Measurements from ENCODE around the gene ATP9B. TPM values are rescaled to one million over a fixed set of nuclear protein-coding genes. Genes with fewer than 3 reads are reported as not detected.

The ATP9B gene
- total RNA-seq, 2 experiments from 2014 or later = 61.9 to 63.5 TPM

DNA sequence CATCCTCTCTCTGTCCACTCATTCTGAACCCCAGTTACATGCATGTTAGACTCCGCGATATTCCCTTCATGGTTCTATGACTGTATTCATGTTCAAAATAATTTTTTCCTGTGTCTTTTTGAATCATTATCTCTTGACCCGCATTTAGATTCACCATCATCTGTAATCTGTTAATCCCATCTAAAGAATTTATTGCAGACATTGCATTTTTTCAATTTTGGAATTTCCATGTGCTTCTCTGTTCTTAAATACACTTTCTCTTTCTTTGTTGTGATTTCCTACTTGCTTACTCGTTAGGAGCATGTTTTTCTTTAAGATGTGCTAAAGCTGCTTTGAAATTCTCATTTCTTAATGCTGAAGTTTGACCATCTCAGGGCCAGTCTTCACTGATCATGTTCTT, 122.2 kb downstream of the ATP9B start:
- Histone ChIP-seq H3K4me1 (ENCODE audit: insufficient read depth, low read length) (no peaks in the 10 kb centered on the region), H3K36me3 (ENCODE audit: insufficient read depth, low read length) (peaks cover 24% of the 10 kb centered on the region), H3K27ac (ENCODE audit: low read depth in 1 of 2, low read length in 2 of 2) (no peak overlapping the region), H3K27me3 (ENCODE audit: control insufficient read depth in 1 of 2, insufficient read depth in 2 of 2, low read length in 2 of 2) (no peaks in the 10 kb centered on the region), H3K4me3 (ENCODE audit: low read length) (no peak overlapping the region), H3K9me3 (ENCODE audit: control insufficient read depth in 1 of 2, insufficient read depth in 1 of 2, low read length in 2 of 2) (no peaks in the 10 kb centered on the region)
- no peak overlapping the region for H3K27ac Mint-ChIP-seq
- H3K36me3 Mint-ChIP-seq (ENCODE audit: low read depth) = peaks cover 33% of the 10 kb centered on the region
- intact Hi-C loops (cut with DNase I, micrococcal nuclease) = no loop called here
- CTCF ChIA-PET = no interaction called here
- H3K9me3 Mint-ChIP-seq = no peaks in the 10 kb centered on the region
- peaks cover 5% of the 10 kb centered on the region for H3K4me1 Mint-ChIP-seq (ENCODE audit: low read depth)
- DNase-seq = no peak
- no peaks in the 10 kb centered on the region for H3K27me3 Mint-ChIP-seq
- TF ChIP-seq, protein P1, sequence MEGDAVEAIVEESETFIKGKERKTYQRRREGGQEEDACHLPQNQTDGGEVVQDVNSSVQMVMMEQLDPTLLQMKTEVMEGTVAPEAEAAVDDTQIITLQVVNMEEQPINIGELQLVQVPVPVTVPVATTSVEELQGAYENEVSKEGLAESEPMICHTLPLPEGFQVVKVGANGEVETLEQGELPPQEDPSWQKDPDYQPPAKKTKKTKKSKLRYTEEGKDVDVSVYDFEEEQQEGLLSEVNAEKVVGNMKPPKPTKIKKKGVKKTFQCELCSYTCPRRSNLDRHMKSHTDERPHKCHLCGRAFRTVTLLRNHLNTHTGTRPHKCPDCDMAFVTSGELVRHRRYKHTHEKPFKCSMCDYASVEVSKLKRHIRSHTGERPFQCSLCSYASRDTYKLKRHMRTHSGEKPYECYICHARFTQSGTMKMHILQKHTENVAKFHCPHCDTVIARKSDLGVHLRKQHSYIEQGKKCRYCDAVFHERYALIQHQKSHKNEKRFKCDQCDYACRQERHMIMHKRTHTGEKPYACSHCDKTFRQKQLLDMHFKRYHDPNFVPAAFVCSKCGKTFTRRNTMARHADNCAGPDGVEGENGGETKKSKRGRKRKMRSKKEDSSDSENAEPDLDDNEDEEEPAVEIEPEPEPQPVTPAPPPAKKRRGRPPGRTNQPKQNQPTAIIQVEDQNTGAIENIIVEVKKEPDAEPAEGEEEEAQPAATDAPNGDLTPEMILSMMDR (IDR thresholded peaks at IDR 0.05) = no peak
- ATAC-seq (ENCODE audit: poor library complexity) = no peak
- no peak overlapping the region for H3K4me3 Mint-ChIP-seq
- POLR2A ChIA-PET = interaction anchor here (0.6 kb wide), 1 partner anchor 27 kb away, joined by 3 read pairs; no protein-coding TSS in a partner anchor

DNA sequence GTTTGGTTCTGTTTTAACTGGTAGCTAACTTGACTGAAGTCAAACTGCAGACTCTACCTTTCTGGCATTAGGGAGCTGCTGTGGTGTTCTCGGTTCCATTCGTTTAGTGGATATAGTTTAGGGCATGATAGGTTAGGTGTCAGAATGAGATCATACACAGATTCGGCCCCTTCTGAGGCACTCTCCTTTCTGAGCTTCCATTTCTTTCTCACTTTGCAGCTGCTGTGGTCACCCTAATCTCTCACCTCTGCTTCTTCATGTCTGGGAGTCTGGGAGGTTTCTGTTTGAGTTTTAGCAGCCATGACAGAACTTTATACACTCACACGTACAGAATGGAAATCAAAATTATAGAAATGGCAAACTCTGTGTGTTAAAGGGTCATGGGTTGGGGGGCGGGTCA, 122.8 kb downstream of the ATP9B start:
- POLR2A ChIA-PET = interaction anchor here (0.6 kb wide), 1 partner anchor 27 kb away, joined by 3 read pairs; no protein-coding TSS in a partner anchor

DNA sequence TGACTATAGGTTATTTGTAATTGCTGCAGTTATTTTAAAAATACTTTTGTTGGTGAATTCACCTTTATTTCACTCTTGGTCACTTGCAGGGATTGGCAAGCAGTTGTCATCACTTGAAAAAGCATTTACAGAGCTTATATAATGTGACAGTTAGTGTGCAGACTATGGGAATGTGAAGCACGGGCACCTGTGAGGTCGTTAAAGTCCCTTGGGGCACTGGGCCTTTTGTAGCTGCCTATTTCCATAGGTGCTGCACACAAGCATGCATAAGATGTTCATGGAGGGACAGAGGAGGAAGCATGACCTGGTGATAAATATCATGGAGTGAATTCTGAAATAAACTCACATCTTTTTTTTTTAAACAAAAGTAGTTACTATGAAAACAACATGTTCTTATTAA, 124.6 kb downstream of the ATP9B start:
- Mint-ChIP-seq H3K4me1 (ENCODE audit: low read depth) (no peaks in the 10 kb centered on the region), H3K36me3 (ENCODE audit: low read depth) (peaks cover 25% of the 10 kb centered on the region), H3K27me3 (no peaks in the 10 kb centered on the region), H3K4me3 (no peak overlapping the region), H3K27ac (no peak overlapping the region), H3K9me3 (no peaks in the 10 kb centered on the region)
- H3K36me3 ChIP-seq (ENCODE audit: insufficient read depth, low read length) = peaks cover 24% of the 10 kb centered on the region
- H3K27me3 ChIP-seq (ENCODE audit: control insufficient read depth in 1 of 2, insufficient read depth in 2 of 2, low read length in 2 of 2) = no peaks in the 10 kb centered on the region
- intact Hi-C loops (cut with DNase I, micrococcal nuclease) = no loop called here
- ChIA-PET POLR2A (no interaction called here), CTCF (no interaction called here)
- DNase-seq = no peak
- ATAC-seq (ENCODE audit: poor library complexity) = no peak
- H3K27ac ChIP-seq (ENCODE audit: low read depth in 1 of 2, low read length in 2 of 2) = no peak overlapping the region
- no peaks in the 10 kb centered on the region for H3K4me1 ChIP-seq (ENCODE audit: insufficient read depth, low read length)
- H3K9me3 ChIP-seq (ENCODE audit: control insufficient read depth in 1 of 2, insufficient read depth in 1 of 2, low read length in 2 of 2) = no peaks in the 10 kb centered on the region
- TF ChIP-seq, protein P1 (IDR thresholded peaks at IDR 0.05) = no peak
- H3K4me3 ChIP-seq (ENCODE audit: low read length) = no peak overlapping the region

More for the DNA sequence above, 122.8 kb downstream of the ATP9B start:
- no peaks in the 10 kb centered on the region for H3K27me3 Mint-ChIP-seq
- no peaks in the 10 kb centered on the region for H3K9me3 ChIP-seq (ENCODE audit: control insufficient read depth in 1 of 2, insufficient read depth in 1 of 2, low read length in 2 of 2)
- H3K4me3 Mint-ChIP-seq = no peak overlapping the region
- H3K36me3 ChIP-seq (ENCODE audit: insufficient read depth, low read length) = peaks cover 24% of the 10 kb centered on the region
- H3K27ac ChIP-seq (ENCODE audit: low read depth in 1 of 2, low read length in 2 of 2) = no peak overlapping the region
- DNase-seq (peak in 1 of 14 experiments; percentile 30), ATAC-seq (ENCODE audit: poor library complexity) (no peak)
- CTCF ChIA-PET = no interaction called here
- H3K4me3 ChIP-seq (ENCODE audit: low read length) = no peak overlapping the region
- H3K9me3 Mint-ChIP-seq = no peaks in the 10 kb centered on the region
- peaks cover 5% of the 10 kb centered on the region for H3K4me1 Mint-ChIP-seq (ENCODE audit: low read depth)
- peaks cover 28% of the 10 kb centered on the region for H3K36me3 Mint-ChIP-seq (ENCODE audit: low read depth)
- no peaks in the 10 kb centered on the region for H3K27me3 ChIP-seq (ENCODE audit: control insufficient read depth in 1 of 2, insufficient read depth in 2 of 2, low read length in 2 of 2)
- no peaks in the 10 kb centered on the region for H3K4me1 ChIP-seq (ENCODE audit: insufficient read depth, low read length)
- TF ChIP-seq, protein P1 (IDR thresholded peaks at IDR 0.05) = no peak
- no peak overlapping the region for H3K27ac Mint-ChIP-seq
- intact Hi-C loops (cut with DNase I, micrococcal nuclease) = no loop called here

All from CD4-positive, alpha-beta T cell (primary cell).